IPS DF 19.7 (cell line): Measurements from ENCODE around the gene TLK1.

Experiments
- DNase-seq: peaks from one replicate; pipeline ENCODE4 v3.0.0-alpha.2; 2013; ENCODE audit warnings: low read depth, low spot score

The TLK1 gene

DNA sequence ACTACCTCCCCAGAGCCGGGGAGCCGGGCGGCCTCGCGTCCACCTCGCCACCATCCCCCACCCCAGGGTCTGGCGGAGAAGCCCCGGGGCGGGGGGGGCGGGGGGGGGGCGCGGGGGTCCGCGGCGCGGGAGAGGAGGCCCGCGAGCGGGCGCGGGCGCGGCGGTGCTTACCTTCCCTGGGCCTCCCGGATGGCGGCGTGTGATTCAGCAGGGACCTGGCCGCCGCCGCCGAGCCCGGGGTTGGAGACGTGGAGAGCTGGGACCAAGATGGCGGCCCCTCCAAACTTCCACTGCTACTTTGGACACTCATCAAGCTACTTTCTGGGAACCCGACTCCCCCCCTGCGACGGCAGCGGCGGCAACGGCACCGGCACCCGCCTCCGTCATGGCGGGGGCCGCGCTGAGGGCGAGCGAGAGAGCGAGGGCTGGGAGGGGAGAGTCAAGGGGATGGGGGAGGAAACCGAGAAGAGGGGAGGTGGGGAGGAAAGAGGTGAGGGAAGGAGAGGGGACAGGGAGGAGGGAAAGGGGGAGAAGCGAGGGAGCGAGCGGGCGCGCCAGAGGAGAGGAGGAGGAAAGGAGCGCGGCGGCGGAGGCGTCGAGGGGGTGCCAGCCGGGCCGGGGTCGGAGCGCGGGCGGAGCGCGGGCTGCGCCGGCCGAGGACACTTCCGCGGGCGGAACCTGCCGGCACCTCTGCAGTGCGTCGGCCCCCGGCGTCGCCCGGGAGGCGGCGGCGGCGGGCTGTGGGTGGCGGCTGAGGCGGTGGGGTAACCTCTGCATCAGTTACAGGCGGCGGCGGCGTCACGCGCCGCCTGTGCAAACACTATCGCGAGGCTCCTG is at the start of gene TLK1:
Gene TLK1 (minus strand): TSS at position 775 of the 837 bp plus-strand sequence. CDS start 465 bp downstream, at position 310.
- no peak for DNase-seq

DNA sequence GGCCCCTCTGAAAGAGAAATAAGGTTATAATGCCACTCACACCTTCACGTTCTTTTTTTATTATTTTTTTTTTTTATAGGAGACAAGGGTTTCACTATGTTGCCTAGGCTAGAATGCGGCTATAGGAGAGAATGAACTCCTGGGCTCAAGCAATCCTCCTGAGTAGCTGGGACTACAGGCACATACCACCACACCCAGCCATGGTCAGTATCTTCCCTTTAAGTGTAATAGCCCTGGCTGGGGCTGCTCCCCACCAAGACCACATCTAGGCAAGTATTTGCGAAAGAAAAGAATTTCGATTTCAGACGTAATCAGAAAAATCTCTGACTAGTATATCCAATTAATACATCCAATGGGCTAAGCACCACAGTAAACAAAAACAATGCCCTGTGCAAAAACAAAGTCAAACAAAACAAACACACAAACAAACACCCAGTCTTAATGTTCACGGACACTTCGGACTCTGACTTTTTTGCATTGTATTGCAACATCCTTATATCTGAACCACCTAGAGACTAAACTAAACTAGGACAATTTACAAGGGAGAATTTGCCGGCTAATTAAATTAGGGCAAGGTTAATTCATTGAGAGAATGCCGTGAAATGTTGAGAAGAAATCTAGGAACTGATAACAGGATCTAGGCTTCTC is 49.6 kb upstream of the TLK1 start:
- DNase-seq, result no peak

DNA sequence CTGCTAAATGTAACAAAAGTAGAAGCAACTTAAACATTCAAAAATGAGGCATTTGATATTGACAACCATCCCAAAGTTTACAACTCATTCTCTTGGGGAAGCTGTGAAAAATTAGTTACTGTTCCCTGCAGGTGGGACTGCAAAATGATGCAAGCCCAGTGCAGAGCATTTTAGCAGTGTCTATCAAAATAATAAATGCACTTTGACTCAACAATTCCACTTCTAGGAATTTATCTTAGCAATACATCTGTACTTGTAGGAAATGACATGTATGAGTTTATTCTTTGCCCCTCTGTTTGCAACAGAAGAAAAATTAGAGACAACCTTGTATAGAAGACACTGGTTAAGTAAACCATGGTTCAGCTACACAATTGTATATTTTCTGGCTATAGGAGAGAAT is 48.0 kb upstream of the TLK1 start:
- DNase-seq, result no peak

DNA sequence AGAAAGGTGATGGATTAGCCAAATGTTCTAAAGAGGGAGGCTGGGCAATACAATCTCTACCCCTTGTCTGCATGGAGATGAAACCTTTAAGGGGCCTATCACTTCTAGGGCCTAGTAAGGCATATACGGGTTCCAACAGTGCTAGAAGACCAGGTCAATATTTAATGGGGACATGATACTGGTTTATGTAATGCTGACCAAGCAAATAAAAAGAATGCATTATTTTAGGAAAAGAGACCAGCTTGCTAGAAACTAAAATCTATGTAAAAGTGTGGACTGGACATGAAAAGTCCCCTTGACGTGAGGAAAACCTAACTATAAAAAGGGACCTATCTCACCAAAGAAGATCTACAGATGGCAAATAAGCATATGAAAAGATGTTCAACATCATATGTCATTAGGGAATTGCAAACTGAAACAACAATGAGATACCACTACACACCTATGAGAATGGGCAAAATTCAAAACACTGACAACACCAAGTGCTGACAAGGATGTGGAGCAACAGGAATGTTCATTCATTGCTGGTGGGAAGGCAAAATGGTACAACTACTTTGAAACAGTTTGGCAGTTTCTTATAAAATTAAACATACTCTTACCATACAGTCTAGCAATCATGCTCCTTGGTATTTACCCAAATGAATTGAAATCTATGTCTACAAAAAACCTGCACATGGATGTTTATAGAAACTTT is 45.9 kb upstream of the TLK1 start:
- no peak for DNase-seq

DNA sequence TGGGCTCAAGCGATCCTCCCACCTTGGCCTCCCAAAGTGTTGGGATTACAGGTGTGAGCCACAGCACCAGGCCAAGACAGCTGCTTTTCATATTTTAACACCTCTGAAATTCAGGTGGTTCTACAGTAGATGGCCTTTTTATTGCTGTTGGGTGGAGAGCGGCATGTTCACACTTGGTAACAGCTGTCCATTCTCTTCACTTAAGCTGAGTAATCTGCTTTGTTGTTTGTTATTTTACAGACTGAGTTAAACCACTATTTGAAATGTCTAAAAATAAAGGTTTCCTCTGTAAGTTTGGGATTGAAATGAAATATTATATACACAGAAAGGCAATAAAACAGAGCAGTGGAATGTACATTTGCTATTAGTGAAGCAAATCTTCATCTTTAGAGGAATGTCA is 44.9 kb upstream of the TLK1 start:
- DNase-seq, result no peak

GRCh38 chr2:171201767-171202166 is 41.1 kb upstream of the TLK1 start:
- no peak for DNase-seq

DNA sequence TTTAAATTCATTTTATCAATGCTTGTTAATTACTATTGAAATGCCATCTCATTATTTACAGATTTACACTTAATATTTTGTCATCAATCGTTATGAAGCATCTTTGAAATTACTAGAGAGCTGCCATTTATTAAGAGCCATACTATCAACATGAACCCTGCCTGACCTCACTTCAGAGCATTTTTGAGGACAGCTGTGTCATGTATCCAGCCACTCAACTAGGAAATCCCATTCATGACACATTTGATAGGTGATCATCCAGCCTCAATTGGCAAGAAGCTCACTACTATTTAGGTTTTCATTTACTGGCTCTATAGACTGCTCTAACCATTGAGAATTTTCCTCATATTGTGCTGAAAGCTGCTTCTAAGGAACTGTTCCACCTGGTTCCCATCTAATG is 40.6 kb upstream of the TLK1 start:
- DNase-seq, result no peak

DNA sequence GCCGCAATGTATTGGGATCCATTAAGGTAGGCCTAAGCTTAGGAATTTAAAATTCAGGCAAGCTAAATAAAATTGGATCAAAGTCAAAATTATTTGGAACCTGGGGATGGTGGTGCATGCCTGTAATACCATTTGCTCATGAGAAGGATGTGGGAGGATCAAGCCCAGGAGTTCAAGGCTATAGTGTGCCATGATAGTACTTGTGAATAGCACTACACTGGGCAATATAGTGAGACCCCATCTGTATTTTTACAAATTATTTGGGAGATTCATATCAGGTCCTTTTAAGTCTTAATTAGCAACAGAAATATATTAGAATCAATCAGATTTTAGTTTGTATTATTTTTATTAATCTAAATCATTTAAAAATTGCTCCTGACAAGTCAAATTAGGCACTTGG is 39.8 kb upstream of the TLK1 start:
- no peak for DNase-seq

GRCh38 chr2:171191021-171191420 is 30.3 kb upstream of the TLK1 start:
- no peak for DNase-seq

DNA sequence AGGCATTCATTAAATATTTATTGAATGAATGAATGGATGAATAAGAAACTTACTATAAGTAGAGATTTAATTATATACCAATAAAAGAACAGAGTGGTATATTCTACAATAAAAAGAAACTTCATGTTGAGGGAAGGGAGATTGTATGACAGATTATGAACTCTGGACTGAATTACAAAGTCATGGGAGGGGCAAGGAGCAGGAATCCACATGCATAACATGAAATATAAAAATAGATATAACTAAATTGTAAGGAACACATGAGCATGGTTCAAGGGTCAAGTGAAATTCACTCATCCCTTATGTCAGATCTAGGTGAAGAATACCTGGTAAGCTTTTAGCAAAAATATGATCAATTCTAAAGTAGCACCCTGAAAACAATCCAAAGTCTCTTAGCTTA is 27.1 kb upstream of the TLK1 start:
- no peak for DNase-seq

DNA sequence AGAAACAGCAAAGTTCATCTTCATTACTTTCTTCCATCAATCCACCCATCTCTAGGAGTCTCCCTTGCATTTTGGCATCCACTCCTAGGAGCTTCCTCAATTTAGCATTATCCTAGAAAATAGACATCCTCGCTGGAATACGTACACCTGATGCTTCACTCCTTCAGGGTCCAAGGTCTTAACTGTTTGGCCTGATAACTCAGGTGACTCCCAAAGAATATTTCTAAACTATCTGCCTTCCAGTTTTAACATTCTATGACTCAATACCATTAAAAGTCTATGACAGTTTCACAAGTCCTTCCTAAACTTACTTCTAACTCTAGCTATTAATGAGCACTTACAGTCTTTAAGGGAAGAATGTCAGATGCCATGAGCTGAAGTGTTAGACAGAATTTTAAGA is 26.5 kb upstream of the TLK1 start:
- no peak for DNase-seq

GRCh38 chr2:171185941-171186340 is 25.2 kb upstream of the TLK1 start:
- no peak for DNase-seq

DNA sequence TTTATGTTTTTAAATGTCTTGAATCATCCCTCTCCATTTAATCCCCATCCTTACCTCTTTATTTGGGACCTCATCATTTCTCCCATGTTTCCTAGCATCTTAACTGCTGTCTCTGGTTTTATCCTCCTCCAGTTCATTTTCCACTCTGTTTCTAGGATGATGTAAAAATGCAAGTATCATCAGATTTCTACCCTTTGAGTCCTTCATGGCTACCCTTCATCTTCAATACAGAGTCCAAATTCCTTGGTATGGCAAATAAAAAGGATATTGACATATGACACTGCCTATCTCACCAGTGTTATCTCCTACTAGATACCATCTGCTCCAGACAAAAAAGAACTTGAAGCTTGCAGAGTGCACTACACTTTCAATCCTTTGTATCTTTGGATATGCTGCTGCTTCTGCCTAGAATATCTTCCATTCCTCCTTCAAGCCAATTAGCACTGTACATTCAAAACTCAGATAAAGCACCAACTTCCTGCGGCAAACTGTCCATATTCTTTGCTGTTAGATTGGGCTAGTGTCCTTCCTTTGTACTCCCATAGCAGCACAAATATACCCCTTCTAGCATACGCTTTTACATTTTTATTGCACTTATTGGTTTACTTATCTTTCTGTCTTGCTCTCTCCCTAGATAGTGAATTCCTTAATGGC is 24.6 kb upstream of the TLK1 start:
- no peak for DNase-seq

DNA sequence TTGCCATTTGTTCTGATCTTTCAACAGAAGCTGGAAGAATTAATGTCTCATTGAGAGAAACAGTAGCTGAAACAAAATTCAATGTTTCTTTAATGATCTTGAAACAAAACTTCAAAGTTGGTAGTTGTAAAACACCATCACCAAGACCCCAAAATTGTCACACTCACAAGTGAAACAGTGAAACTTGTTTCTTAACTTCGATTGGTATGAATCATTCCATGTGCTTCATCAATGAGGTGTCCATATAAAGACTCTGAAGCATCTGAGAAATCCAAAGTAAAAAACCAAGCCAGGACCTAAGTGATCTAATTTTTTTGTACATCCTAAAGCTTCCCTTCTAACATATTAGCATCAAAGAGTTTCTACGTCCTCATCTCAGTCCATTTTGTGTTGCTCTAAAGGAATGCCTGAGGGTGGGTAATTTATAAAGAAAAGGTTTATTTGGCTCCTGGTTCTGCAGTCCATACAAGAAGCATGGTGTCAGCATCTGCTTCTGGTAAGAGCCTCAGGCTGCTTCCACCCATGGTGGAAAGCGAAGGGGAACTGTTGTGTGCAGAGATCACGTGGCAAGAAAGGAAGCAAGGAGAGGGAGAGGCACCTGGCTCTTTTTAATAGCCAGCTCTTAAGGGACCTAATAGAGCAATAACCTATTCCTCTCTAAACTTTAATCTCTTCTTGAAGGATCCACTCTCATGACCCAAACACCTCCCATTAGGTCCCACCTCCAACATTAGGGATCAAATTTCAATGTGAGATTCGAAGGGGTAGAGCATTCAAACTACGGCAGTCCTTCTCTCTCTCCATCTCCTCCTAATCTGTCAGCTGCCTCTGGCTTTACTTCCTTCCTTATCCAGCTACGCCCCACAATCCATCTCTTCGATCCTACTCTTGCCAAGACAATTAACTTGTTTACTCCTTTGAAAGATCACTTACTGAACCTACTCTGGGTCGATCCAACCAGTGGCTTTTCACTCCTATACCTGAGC is 20.7 kb upstream of the TLK1 start:
- no peak for DNase-seq

DNA sequence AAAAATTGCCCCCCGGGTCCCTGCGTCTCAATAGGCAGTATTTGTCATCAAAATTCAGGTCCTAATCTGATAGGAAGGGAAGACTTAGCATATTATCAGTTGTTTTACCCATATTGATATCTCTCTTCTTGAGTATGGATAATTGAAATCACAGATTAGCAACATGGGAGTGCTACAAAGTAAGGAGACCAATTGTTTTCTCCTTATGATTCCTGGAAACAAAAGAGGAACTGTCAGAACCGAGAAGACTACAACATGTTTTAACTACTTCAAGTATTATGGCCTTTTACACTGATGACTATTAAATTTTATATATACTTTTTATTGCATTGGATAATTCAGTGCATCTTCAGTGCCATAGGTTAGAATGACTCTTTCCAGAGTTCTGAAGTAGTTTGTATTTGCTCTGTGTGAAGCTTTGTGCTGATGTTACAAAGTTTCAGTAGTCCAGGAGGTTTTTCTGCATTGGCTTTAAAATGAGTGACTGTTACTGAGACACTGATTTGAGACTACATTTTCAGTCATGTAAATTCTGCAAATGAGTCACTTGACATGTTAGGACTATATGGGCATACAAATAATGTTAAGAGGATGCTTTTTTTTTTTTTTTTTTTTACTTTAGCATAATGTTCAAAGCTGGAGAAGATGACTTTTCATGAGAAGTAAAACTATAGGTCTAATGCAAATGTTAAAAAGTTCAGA is 19.7 kb upstream of the TLK1 start:
- no peak for DNase-seq

DNA sequence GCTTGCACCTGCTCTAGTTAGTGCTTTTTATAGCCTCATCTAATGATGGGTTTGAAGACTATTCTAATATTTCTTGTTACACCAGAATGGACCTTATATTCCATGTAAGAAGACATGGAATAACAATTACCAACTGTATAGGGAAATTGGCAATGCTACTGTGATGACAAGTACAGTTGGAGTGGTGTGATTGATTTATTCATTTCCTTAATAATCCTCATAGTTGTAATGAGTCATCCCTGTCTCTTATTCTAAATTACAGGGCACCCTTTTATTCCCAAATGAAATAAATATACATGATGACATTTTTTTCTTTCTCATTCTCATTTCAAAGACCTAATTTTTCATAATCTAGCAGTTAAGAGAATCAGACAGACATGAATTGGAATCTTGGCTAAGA is 18.3 kb upstream of the TLK1 start:
- no peak for DNase-seq

GRCh38 chr2:171176516-171176915 is 15.8 kb upstream of the TLK1 start:
- DNase-seq, result no peak

DNA sequence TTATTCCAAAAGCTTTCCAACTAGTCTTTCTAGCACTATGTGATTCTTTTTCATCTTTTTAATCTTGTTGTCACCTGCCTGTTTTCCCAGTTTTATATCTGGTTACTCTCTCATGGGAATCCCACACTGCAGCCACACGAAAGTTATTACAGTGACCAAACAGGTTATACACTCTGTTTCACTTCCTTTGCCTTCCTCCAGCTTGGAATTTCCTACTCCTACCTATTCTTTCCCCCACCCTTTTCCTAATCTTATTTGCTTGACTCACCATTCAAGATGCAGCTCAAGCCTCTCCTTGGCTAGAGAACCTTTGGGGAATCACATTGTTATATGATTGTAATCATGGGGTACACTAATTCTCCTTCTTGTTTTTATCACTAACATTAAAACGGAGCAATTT is 13.4 kb upstream of the TLK1 start:
- no peak for DNase-seq

GRCh38 chr2:171173087-171173486 is 12.4 kb upstream of the TLK1 start:
- DNase-seq, result no peak

GRCh38 chr2:171171808-171172207 is 11.1 kb upstream of the TLK1 start:
- DNase-seq, result no peak
